ENCODE data around the gene HMCN1.

The HMCN1 gene

GRCh38 chr1:186044079-186044685, 310.0 kb downstream of the HMCN1 start:
- DNase-seq = no peak

- DNase-seq = peak; percentile 64
These were observed 312.4 kb downstream of the HMCN1 start for GRCh38 chr1:186046437-186047211.

- no peak for DNase-seq
These were observed 316.2 kb downstream of the HMCN1 start for GRCh38 chr1:186050360-186050759.

- no peak for DNase-seq
These were observed 319.8 kb downstream of the HMCN1 start for GRCh38 chr1:186054003-186054402.

GRCh38 chr1:186054932-186055331, 320.7 kb downstream of the HMCN1 start:
- DNase-seq = no peak

- DNase-seq = no peak
These were observed 321.7 kb downstream of the HMCN1 start for GRCh38 chr1:186055846-186056245.

GRCh38 chr1:186057086-186057485, 322.9 kb downstream of the HMCN1 start:
- DNase-seq = no peak

- no peak for DNase-seq
These were observed 325.1 kb downstream of the HMCN1 start for GRCh38 chr1:186059311-186059710.

- DNase-seq = no peak
These were observed 325.6 kb downstream of the HMCN1 start for GRCh38 chr1:186059752-186060151.

- DNase-seq = no peak
These were observed 326.0 kb downstream of the HMCN1 start for GRCh38 chr1:186060226-186060625.

- DNase-seq = no peak
These were observed 329.0 kb downstream of the HMCN1 start for GRCh38 chr1:186063091-186063657.

- no peak for DNase-seq
These were observed 332.2 kb downstream of the HMCN1 start for GRCh38 chr1:186066411-186066810.

- DNase-seq = no peak
These were observed 339.5 kb downstream of the HMCN1 start for GRCh38 chr1:186073697-186074096.

GRCh38 chr1:186076006-186076405, 341.8 kb downstream of the HMCN1 start:
- no peak for DNase-seq

GRCh38 chr1:186078245-186078644, 344.1 kb downstream of the HMCN1 start:
- no peak for DNase-seq

- no peak for DNase-seq
These were observed 345.0 kb downstream of the HMCN1 start for GRCh38 chr1:186079084-186079684.

GRCh38 chr1:186082235-186082937, 348.2 kb downstream of the HMCN1 start:
- peak; percentile 82 for DNase-seq

- no peak for DNase-seq
These were observed 352.4 kb downstream of the HMCN1 start for GRCh38 chr1:186086583-186086982.

GRCh38 chr1:186089940-186090339, 355.7 kb downstream of the HMCN1 start:
- DNase-seq = no peak

- DNase-seq = no peak
These were observed 357.1 kb downstream of the HMCN1 start for GRCh38 chr1:186091222-186091720.

GRCh38 chr1:186093437-186093836, 359.2 kb downstream of the HMCN1 start:
- DNase-seq = peak; percentile 4

GRCh38 chr1:186094172-186094571, 360.0 kb downstream of the HMCN1 start:
- DNase-seq = peak; percentile 10

All from hematopoietic multipotent progenitor cell treated with erythropoietin and hydrocortisone succinate and interleukin-3 and kit ligand, for 6 days (in vitro differentiated cells).